A673 (cell line): ENCODE results near the gene CAMK1D. TPM values are rescaled to one million over a fixed set of nuclear protein-coding genes. Genes with fewer than 3 reads are reported as not detected.

Source experiments
- BruUV-seq: library from RNA; stranded (reverse); fragments of 400-500 nt; replicated peaks from 2 replicates; lab custom pipeline; 2021; lab: Mats Ljungman, UMichigan
- CTCF ChIA-PET: fragments of 300-600 bp; sonication (Branson Sonifier 250); formaldehyde crosslinking; loops from one replicate; lab custom pipeline; 2022; ENCODE audit warnings: antibody characterized with exemption; lab: Charles Lee
- POLR2A ChIA-PET: fragments of 300-600 bp; sonication (Branson Sonifier 250); formaldehyde crosslinking; loops from one replicate; lab custom pipeline; 2022; ENCODE audit warnings: antibody characterized with exemption; ENCODE audit not compliant: low non-redundant PET; lab: Charles Lee
- DNase-seq: peaks from one replicate; pipeline ENCODE4 v3.0.0-alpha.2; 2015; ENCODE audit warnings: low spot score
- H3K27ac ChIP-seq: fragments of 200-600 bp; sonication (generic); 2 replicates; pipeline ENCODE4 v1.5.1; 2016; ENCODE audit warnings: mixed run types, low read depth, mild to moderate bottlenecking, mixed read lengths, antibody characterized with exemption, low read length; ENCODE audit not compliant: poor library complexity, severe bottlenecking
- H3K27me3 ChIP-seq: fragments of 200-600 bp; sonication (generic); replicated peaks from 2 replicates; pipeline ENCODE4 v1.6.1; 2017; ENCODE audit warnings: mixed run types, low read depth, mild to moderate bottlenecking, mixed read lengths, antibody characterized with exemption, low read length; ENCODE audit not compliant: insufficient read depth, poor library complexity
- H3K36me3 ChIP-seq: fragments of 200-600 bp; sonication (generic); 2 replicates; pipeline ENCODE4 v1.6.1; 2016; ENCODE audit warnings: mixed run types, mild to moderate bottlenecking, mixed read lengths, antibody characterized with exemption, low read length; ENCODE audit not compliant: insufficient read depth, poor library complexity, severe bottlenecking
- H3K4me1 ChIP-seq: fragments of 200-600 bp; sonication (generic); 2 replicates; pipeline ENCODE4 v1.6.1; 2017; ENCODE audit warnings: mixed run types, mild to moderate bottlenecking, mixed read lengths, antibody characterized with exemption, low read length; ENCODE audit not compliant: insufficient read depth, poor library complexity, severe bottlenecking
- H3K4me3 ChIP-seq: fragments of 200-600 bp; sonication (generic); 2 replicates; pipeline ENCODE4 v1.5.1; 2016; ENCODE audit warnings: low read depth, mixed run types, mild to moderate bottlenecking, mixed read lengths, low read length; ENCODE audit not compliant: poor library complexity, severe bottlenecking
- H3K9me3 ChIP-seq: fragments of 200-600 bp; sonication (generic); 2 replicates; pipeline ENCODE4 v1.6.1; 2016; ENCODE audit warnings: mixed run types, low read depth, mild to moderate bottlenecking, mixed read lengths, antibody characterized with exemption, low read length; ENCODE audit not compliant: poor library complexity, severe bottlenecking
- EZH2 ChIP-seq: fragments of 200-600 bp; sonication (generic); IDR thresholded peaks from 2 replicates; pipeline ENCODE4 v1.6.1; 2017; ENCODE audit warnings: borderline replicate concordance, low read depth, mild to moderate bottlenecking, mixed read lengths, antibody characterized with exemption, low read length; ENCODE audit not compliant: poor library complexity, severe bottlenecking
- intact Hi-C: fragments of 100-400 bp; cut with micrococcal nuclease; formaldehyde crosslinking; loops from one replicate; pipeline ENCODE4 v1.10.0; 2022; ENCODE audit not compliant: unreplicated experiment
- total RNA-seq: library from RNA; stranded (reverse); gene quantifications from 2 replicates; pipeline ENCODE4 v1.2.3, GENCODE V29; 2021
- TF ChIP-seq, protein P1 (sequence below): fragments of 300-800, 200-600 bp; sonication (generic); conservative IDR thresholded peaks from 2 replicates; pipeline ENCODE4 v1.5.1; 2017; ENCODE audit warnings: low read depth, mild to moderate bottlenecking, antibody characterized with exemption, low read length, moderate library complexity, mixed read lengths

Gene CAMK1D
- total RNA-seq, 1 experiment from 2014 or later, result 23.7 TPM

- Histone ChIP-seq H3K9me3 (no peaks in the 10 kb centered on the region), H3K4me1 (no peaks in the 10 kb centered on the region), H3K27ac (no peak overlapping the region), H3K36me3 (no peaks in the 10 kb centered on the region), H3K4me3 (no peak overlapping the region), H3K27me3 (no peaks in the 10 kb centered on the region)
- CTCF ChIA-PET, result no interaction called here
- POLR2A ChIA-PET, result no interaction called here
- intact Hi-C loops, result no loop called here
- no peak for TF ChIP-seq EZH2
- TF ChIP-seq, protein P1, sequence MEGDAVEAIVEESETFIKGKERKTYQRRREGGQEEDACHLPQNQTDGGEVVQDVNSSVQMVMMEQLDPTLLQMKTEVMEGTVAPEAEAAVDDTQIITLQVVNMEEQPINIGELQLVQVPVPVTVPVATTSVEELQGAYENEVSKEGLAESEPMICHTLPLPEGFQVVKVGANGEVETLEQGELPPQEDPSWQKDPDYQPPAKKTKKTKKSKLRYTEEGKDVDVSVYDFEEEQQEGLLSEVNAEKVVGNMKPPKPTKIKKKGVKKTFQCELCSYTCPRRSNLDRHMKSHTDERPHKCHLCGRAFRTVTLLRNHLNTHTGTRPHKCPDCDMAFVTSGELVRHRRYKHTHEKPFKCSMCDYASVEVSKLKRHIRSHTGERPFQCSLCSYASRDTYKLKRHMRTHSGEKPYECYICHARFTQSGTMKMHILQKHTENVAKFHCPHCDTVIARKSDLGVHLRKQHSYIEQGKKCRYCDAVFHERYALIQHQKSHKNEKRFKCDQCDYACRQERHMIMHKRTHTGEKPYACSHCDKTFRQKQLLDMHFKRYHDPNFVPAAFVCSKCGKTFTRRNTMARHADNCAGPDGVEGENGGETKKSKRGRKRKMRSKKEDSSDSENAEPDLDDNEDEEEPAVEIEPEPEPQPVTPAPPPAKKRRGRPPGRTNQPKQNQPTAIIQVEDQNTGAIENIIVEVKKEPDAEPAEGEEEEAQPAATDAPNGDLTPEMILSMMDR, result no peak
- BruUV-seq, result no TSS peak
- DNase-seq, result no peak
These were observed 484.1 kb downstream of the CAMK1D start for GRCh38 chr10:12833451-12833850.

GRCh38 chr10:12834116-12834665 is 484.8 kb downstream of the CAMK1D start:
- TF ChIP-seq EZH2, result no peak
- TF ChIP-seq, protein P1, result no peak
- Histone ChIP-seq H3K27me3 (no peaks in the 10 kb centered on the region), H3K36me3 (no peaks in the 10 kb centered on the region), H3K4me1 (no peaks in the 10 kb centered on the region), H3K4me3 (no peak overlapping the region), H3K9me3 (no peaks in the 10 kb centered on the region), H3K27ac (no peak overlapping the region)
- BruUV-seq, result no TSS peak
- ChIA-PET CTCF (no interaction called here), POLR2A (no interaction called here)
- intact Hi-C loops, result no loop called here
- DNase-seq, result no peak

- no TSS peak for BruUV-seq
- no peaks in the 10 kb centered on the region for H3K4me1 ChIP-seq
- H3K9me3 ChIP-seq, result no peaks in the 10 kb centered on the region
- no peaks in the 10 kb centered on the region for H3K27me3 ChIP-seq
- intact Hi-C loops, result no loop called here
- TF ChIP-seq EZH2, result no peak
- TF ChIP-seq, protein P1, result no peak
- DNase-seq, result no peak
- no peak overlapping the region for H3K4me3 ChIP-seq
- no peak overlapping the region for H3K27ac ChIP-seq
- ChIA-PET POLR2A (no interaction called here), CTCF (no interaction called here)
- no peaks in the 10 kb centered on the region for H3K36me3 ChIP-seq
These were observed 485.4 kb downstream of the CAMK1D start for GRCh38 chr10:12834721-12835120.
